Caco-2 (cell line): ENCODE results near the gene LEUTX. TPM values are rescaled to one million over a fixed set of nuclear protein-coding genes. Genes with fewer than 3 reads are reported as not detected.

Experiments
- BruUV-seq: library from RNA; stranded (reverse); fragments of 400-500 nt; replicated peaks from 2 replicates; lab custom pipeline; 2021; lab: Mats Ljungman, UMichigan
- CTCF ChIA-PET: fragments of 300-600 bp; sonication (Branson Sonifier 250); formaldehyde crosslinking; loops from one replicate; lab custom pipeline; 2022; ENCODE audit warnings: antibody characterized with exemption; lab: Charles Lee
- POLR2A ChIA-PET: fragments of 300-600 bp; sonication (Branson Sonifier 250); formaldehyde crosslinking; loops from one replicate; lab custom pipeline; 2022; ENCODE audit warnings: antibody characterized with exemption; lab: Charles Lee
- DNase-seq, 2 experiments: peaks; one replicate each; pipeline versions ENCODE4 v3.0.0 to v3.0.0-alpha.2; 2020 to 2022
- H3K27me3 ChIP-seq: replicated peaks from 2 replicates; pipeline ENCODE4 v1.6.0; 2011; ENCODE audit warnings: low read length; ENCODE audit not compliant: control insufficient read depth, insufficient read depth
- H3K36me3 ChIP-seq: 2 replicates; pipeline ENCODE4 v1.5.1; 2011; ENCODE audit warnings: low read length; ENCODE audit not compliant: control insufficient read depth, insufficient read depth
- H3K4me1 ChIP-seq: fragments of 250-450 bp; sonication (Bioruptor Pico); 2 replicates; pipeline ENCODE4 v1.5.1; 2020; ENCODE audit warnings: mild to moderate bottlenecking
- H3K4me3 ChIP-seq: 2 replicates; pipeline ENCODE4 v1.5.1; 2011; ENCODE audit warnings: low read depth, mild to moderate bottlenecking, control low read depth, low read length
- H3K9me3 ChIP-seq: fragments of 250-450 bp; sonication (Bioruptor Pico); 2 replicates; pipeline ENCODE4 v1.5.1; 2020; ENCODE audit warnings: mild to moderate bottlenecking, moderate library complexity
- H3K27ac Mint-ChIP-seq: one replicate; pipeline ENCODE4 v1.8.0; 2022; ENCODE audit warnings: mixed read lengths; ENCODE audit not compliant: unreplicated experiment
- H3K27me3 Mint-ChIP-seq: one replicate; pipeline ENCODE4 v1.8.0; 2022; ENCODE audit warnings: mixed read lengths; ENCODE audit not compliant: insufficient read depth, unreplicated experiment
- H3K36me3 Mint-ChIP-seq: one replicate; pipeline ENCODE4 v1.8.0; 2022; ENCODE audit warnings: mild to moderate bottlenecking, mixed read lengths; ENCODE audit not compliant: insufficient read depth, unreplicated experiment
- H3K4me1 Mint-ChIP-seq: one replicate; pipeline ENCODE4 v1.8.0; 2022; ENCODE audit warnings: low read depth, mixed read lengths; ENCODE audit not compliant: unreplicated experiment
- H3K4me3 Mint-ChIP-seq: one replicate; pipeline ENCODE4 v1.8.0; 2022; ENCODE audit warnings: mild to moderate bottlenecking, moderate library complexity, mixed read lengths; ENCODE audit not compliant: unreplicated experiment
- H3K9me3 Mint-ChIP-seq: one replicate; pipeline ENCODE4 v1.8.0; 2022; ENCODE audit warnings: mixed read lengths; ENCODE audit not compliant: unreplicated experiment
- intact Hi-C: fragments of 100-400 bp; cut with micrococcal nuclease; formaldehyde crosslinking; loops from one replicate; pipeline ENCODE4 v1.10.0; 2022; ENCODE audit not compliant: unreplicated experiment
- total RNA-seq: library from RNA; stranded (reverse); gene quantifications from 2 replicates; pipeline ENCODE4 v1.2.3, GENCODE V29; 2022
- TF ChIP-seq, protein P1 (sequence below), 2 experiments: fragments of 200-600 bp in 1 of 2; IDR thresholded peaks; 1 replicate in 1 of 2; 2 replicates in 1 of 2; pipeline versions ENCODE4 v1.5.1 to v1.8.0; 2011 to 2022; ENCODE audit warnings: antibody characterized with exemption in 1 of 2, control low read depth in 1 of 2, inconsistent platforms in 1 of 2, low read depth in 1 of 2, low read length in 1 of 2, mild to moderate bottlenecking in 1 of 2, moderate library complexity in 1 of 2; ENCODE audit not compliant: insufficient read depth in 1 of 2, severe bottlenecking in 1 of 2, unreplicated experiment in 1 of 2

The LEUTX gene
- total RNA-seq, 1 experiment from 2014 or later: not detected

GRCh38 chr19:39795001-39795400 is 16.3 kb downstream of the LEUTX start:
- intact Hi-C loops: no loop called here
- no peaks in the 10 kb centered on the region for H3K36me3 ChIP-seq
- H3K27ac Mint-ChIP-seq: no peak overlapping the region
- ChIA-PET POLR2A (no interaction called here), CTCF (no interaction called here)
- BruUV-seq: no TSS peak
- H3K4me1 Mint-ChIP-seq: no peaks in the 10 kb centered on the region
- H3K27me3 ChIP-seq: no peaks in the 10 kb centered on the region
- TF ChIP-seq, protein P1, sequence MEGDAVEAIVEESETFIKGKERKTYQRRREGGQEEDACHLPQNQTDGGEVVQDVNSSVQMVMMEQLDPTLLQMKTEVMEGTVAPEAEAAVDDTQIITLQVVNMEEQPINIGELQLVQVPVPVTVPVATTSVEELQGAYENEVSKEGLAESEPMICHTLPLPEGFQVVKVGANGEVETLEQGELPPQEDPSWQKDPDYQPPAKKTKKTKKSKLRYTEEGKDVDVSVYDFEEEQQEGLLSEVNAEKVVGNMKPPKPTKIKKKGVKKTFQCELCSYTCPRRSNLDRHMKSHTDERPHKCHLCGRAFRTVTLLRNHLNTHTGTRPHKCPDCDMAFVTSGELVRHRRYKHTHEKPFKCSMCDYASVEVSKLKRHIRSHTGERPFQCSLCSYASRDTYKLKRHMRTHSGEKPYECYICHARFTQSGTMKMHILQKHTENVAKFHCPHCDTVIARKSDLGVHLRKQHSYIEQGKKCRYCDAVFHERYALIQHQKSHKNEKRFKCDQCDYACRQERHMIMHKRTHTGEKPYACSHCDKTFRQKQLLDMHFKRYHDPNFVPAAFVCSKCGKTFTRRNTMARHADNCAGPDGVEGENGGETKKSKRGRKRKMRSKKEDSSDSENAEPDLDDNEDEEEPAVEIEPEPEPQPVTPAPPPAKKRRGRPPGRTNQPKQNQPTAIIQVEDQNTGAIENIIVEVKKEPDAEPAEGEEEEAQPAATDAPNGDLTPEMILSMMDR (IDR thresholded peaks at IDR 0.05; ENCODE audit: insufficient read depth in 1 of 2, low read depth in 1 of 2, low read length in 1 of 2, severe bottlenecking in 1 of 2, unreplicated experiment in 1 of 2): no peak
- no peaks in the 10 kb centered on the region for H3K9me3 ChIP-seq
- no peaks in the 10 kb centered on the region for H3K4me1 ChIP-seq
- H3K4me3 Mint-ChIP-seq: no peak overlapping the region
- H3K36me3 Mint-ChIP-seq: no peaks in the 10 kb centered on the region
- peaks cover 26% of the 10 kb centered on the region for H3K27me3 Mint-ChIP-seq
- no peaks in the 10 kb centered on the region for H3K9me3 Mint-ChIP-seq
- DNase-seq: no peak
- no peak overlapping the region for H3K4me3 ChIP-seq

DNA sequence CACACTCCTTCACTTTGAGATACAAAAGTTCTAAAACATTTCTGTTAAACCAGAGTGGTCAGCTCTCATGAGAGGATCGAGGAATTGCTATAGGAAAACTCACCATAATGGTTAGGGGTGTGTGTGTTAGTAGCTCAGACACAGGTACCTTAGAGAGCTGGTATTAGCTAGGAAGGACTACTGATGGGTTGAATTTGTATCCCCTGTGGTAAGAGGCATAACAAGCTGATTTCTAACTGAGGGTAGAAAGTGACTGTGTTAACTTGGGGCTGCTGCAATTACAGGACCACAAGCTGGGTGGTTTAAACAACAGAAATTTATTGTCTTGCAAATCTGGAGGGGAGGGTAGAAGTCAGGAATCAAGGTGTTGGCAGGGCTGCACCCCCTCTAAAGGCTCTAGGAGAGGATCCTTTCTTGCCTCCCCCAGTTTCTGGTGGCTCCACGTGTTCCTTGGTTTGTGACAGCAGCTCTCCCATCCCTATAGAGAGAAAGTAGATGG is 17.4 kb downstream of the LEUTX start:
- intact Hi-C loops: no loop called here
- Mint-ChIP-seq H3K27ac (no peak overlapping the region), H3K9me3 (no peaks in the 10 kb centered on the region), H3K27me3 (peaks cover 26% of the 10 kb centered on the region), H3K4me3 (no peak overlapping the region), H3K4me1 (no peaks in the 10 kb centered on the region), H3K36me3 (no peaks in the 10 kb centered on the region)
- no peak for DNase-seq
- CTCF ChIA-PET: no interaction called here
- POLR2A ChIA-PET: no interaction called here
- Histone ChIP-seq H3K4me3 (no peak overlapping the region), H3K4me1 (no peaks in the 10 kb centered on the region), H3K9me3 (no peaks in the 10 kb centered on the region), H3K27me3 (no peaks in the 10 kb centered on the region), H3K36me3 (no peaks in the 10 kb centered on the region)
- TF ChIP-seq, protein P1 (IDR thresholded peaks at IDR 0.05; ENCODE audit: insufficient read depth in 1 of 2, low read depth in 1 of 2, low read length in 1 of 2, severe bottlenecking in 1 of 2, unreplicated experiment in 1 of 2): no peak
- BruUV-seq: no TSS peak

- H3K9me3 ChIP-seq: no peaks in the 10 kb centered on the region
- Mint-ChIP-seq H3K27ac (no peak overlapping the region), H3K36me3 (no peaks in the 10 kb centered on the region), H3K4me1 (no peaks in the 10 kb centered on the region), H3K9me3 (no peaks in the 10 kb centered on the region), H3K27me3 (peaks cover 28% of the 10 kb centered on the region), H3K4me3 (no peak overlapping the region)
- H3K4me3 ChIP-seq: no peak overlapping the region
- ChIA-PET POLR2A (no interaction called here), CTCF (no interaction called here)
- H3K36me3 ChIP-seq: no peaks in the 10 kb centered on the region
- TF ChIP-seq, protein P1 (IDR thresholded peaks at IDR 0.05; ENCODE audit: insufficient read depth in 1 of 2, low read depth in 1 of 2, low read length in 1 of 2, severe bottlenecking in 1 of 2, unreplicated experiment in 1 of 2): no peak
- intact Hi-C loops: no loop called here
- DNase-seq: no peak
- H3K4me1 ChIP-seq: no peaks in the 10 kb centered on the region
- no TSS peak for BruUV-seq
- no peaks in the 10 kb centered on the region for H3K27me3 ChIP-seq
These were observed 18.4 kb downstream of the LEUTX start for GRCh38 chr19:39797083-39797482.
